ENCODE measurements around the gene ZNF281.
"Not testable (repeated sequence)": the region's sequence is repeated elsewhere in the genome, so short reads cannot be mapped to it uniquely, and the experiment has no call there.

ZNF281 gene

GRCh38 chr1:200442023-200442422 is 32.2 kb upstream of the ZNF281 start:
- Histone ChIP-seq H3K27me3 (replicated peaks; ENCODE audit: control insufficient read depth, insufficient read depth, low read length) (no peaks in the 10 kb centered on the region), H3K36me3 (ENCODE audit: control insufficient read depth, insufficient read depth, low read length, severe bottlenecking) (no peaks in the 10 kb centered on the region), H3K4me3 (ENCODE audit: low read length) (no peak overlapping the region), H3K9ac (ENCODE audit: low read length) (no peak overlapping the region), H3K4me1 (ENCODE audit: control insufficient read depth, insufficient read depth, low read length) (peaks cover 20% of the 10 kb centered on the region), H3K9me3 (ENCODE audit: control insufficient read depth, low read length) (no peaks in the 10 kb centered on the region)
- no peak for DNase-seq (ENCODE audit: low read depth)

DNA sequence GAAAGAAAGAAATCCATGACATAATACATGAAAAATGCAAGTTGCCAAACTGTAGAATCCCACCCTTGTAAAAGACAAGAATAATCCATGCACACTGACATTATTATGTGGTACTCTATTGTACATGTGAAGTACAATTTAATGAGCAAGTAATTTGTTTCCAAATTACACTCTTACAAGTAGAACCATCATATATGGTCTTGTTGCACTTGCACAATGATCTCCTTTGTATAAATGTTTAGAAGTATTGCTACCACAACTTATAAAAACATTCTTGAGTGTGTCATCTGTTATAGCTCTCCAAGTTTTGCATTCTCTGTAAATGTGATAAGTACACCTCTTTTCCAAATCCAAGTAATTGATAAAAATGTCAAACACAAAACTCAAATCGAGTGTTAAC is 29.1 kb upstream of the ZNF281 start:
- DNase-seq (ENCODE audit: low read depth): peak; percentile 47
- Histone ChIP-seq H3K36me3 (ENCODE audit: control insufficient read depth, insufficient read depth, low read length, severe bottlenecking) (no peaks in the 10 kb centered on the region), H3K9ac (ENCODE audit: low read length) (no peak overlapping the region), H3K4me1 (ENCODE audit: control insufficient read depth, insufficient read depth, low read length) (peaks cover 29% of the 10 kb centered on the region), H3K27me3 (replicated peaks; ENCODE audit: control insufficient read depth, insufficient read depth, low read length) (no peaks in the 10 kb centered on the region), H3K9me3 (ENCODE audit: control insufficient read depth, low read length) (no peaks in the 10 kb centered on the region), H3K4me3 (ENCODE audit: low read length) (no peak overlapping the region)

GRCh38 chr1:200438413-200438812 is 28.6 kb upstream of the ZNF281 start:
- H3K27me3 ChIP-seq (replicated peaks; ENCODE audit: control insufficient read depth, insufficient read depth, low read length); H3K4me3 ChIP-seq (ENCODE audit: low read length); DNase-seq (ENCODE audit: low read depth); H3K9me3 ChIP-seq (ENCODE audit: control insufficient read depth, low read length); H3K9ac ChIP-seq (ENCODE audit: low read length); H3K36me3 ChIP-seq (ENCODE audit: control insufficient read depth, insufficient read depth, low read length, severe bottlenecking): not testable (repeated sequence)
- H3K4me1 ChIP-seq (ENCODE audit: control insufficient read depth, insufficient read depth, low read length): peaks cover 29% of the 10 kb centered on the region

- Histone ChIP-seq H3K9me3 (ENCODE audit: control insufficient read depth, low read length) (no peaks in the 10 kb centered on the region), H3K4me3 (ENCODE audit: low read length) (peak overlapping the region; percentile 82), H3K36me3 (ENCODE audit: control insufficient read depth, insufficient read depth, low read length, severe bottlenecking) (no peaks in the 10 kb centered on the region), H3K27me3 (replicated peaks; ENCODE audit: control insufficient read depth, insufficient read depth, low read length) (no peaks in the 10 kb centered on the region), H3K4me1 (ENCODE audit: control insufficient read depth, insufficient read depth, low read length) (peaks cover 28% of the 10 kb centered on the region), H3K9ac (ENCODE audit: low read length) (peak overlapping the region; percentile 74)
- DNase-seq (ENCODE audit: low read depth): peak; percentile 40
Observed at GRCh38 chr1:200437556-200438203, 27.8 kb upstream of the ZNF281 start.

DNA sequence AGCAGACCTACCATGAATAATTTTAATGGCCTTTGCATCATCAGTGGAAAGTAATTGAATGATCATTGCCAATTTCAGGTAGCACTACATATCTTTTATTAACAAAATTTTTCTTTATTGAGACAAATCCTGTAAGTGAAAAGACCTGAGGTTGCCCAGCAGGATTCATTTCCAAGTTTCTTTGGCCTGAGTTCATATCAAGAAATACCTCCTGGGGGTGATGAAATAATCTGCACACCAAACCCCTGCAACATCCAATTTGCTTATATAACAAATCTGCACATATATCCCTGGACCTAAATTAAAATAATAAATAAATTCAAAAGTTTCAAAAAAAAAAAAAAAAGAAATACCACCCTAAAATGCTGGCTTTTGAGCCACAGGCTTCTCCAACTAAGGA is 27.3 kb upstream of the ZNF281 start:
- no peaks in the 10 kb centered on the region for H3K36me3 ChIP-seq (ENCODE audit: control insufficient read depth, insufficient read depth, low read length, severe bottlenecking)
- H3K9me3 ChIP-seq (ENCODE audit: control insufficient read depth, low read length): no peaks in the 10 kb centered on the region
- H3K4me3 ChIP-seq (ENCODE audit: low read length): peak overlapping the region; percentile 82
- peak overlapping the region; percentile 74 for H3K9ac ChIP-seq (ENCODE audit: low read length)
- no peaks in the 10 kb centered on the region for H3K27me3 ChIP-seq (replicated peaks; ENCODE audit: control insufficient read depth, insufficient read depth, low read length)
- no peak for DNase-seq (ENCODE audit: low read depth)
- peaks cover 25% of the 10 kb centered on the region for H3K4me1 ChIP-seq (ENCODE audit: control insufficient read depth, insufficient read depth, low read length)

DNA sequence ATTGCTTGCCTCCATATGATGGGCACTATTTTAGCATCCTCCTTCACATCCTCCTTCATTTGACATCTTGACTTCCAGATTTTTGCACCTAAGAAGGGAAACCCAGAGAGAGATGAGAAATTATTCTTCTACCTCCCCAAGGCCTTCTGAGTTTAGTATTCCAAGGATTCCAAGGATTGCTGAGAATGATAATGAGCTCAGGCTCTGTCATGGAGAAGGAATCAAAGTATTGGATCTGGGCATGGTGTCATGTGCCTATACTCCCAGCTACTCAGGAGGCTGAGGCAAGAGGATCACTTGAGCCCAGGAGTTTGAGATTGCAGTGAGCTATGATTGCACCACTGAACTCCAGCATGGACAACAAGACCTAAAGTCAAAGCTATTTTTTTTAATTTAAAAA is 26.6 kb upstream of the ZNF281 start:
- DNase-seq (ENCODE audit: low read depth): no peak
- H3K9ac ChIP-seq (ENCODE audit: low read length): no peak overlapping the region
- no peaks in the 10 kb centered on the region for H3K27me3 ChIP-seq (replicated peaks; ENCODE audit: control insufficient read depth, insufficient read depth, low read length)
- H3K36me3 ChIP-seq (ENCODE audit: control insufficient read depth, insufficient read depth, low read length, severe bottlenecking): no peaks in the 10 kb centered on the region
- H3K4me3 ChIP-seq (ENCODE audit: low read length): no peak overlapping the region
- H3K4me1 ChIP-seq (ENCODE audit: control insufficient read depth, insufficient read depth, low read length): peaks cover 25% of the 10 kb centered on the region
- no peaks in the 10 kb centered on the region for H3K9me3 ChIP-seq (ENCODE audit: control insufficient read depth, low read length)

DNA sequence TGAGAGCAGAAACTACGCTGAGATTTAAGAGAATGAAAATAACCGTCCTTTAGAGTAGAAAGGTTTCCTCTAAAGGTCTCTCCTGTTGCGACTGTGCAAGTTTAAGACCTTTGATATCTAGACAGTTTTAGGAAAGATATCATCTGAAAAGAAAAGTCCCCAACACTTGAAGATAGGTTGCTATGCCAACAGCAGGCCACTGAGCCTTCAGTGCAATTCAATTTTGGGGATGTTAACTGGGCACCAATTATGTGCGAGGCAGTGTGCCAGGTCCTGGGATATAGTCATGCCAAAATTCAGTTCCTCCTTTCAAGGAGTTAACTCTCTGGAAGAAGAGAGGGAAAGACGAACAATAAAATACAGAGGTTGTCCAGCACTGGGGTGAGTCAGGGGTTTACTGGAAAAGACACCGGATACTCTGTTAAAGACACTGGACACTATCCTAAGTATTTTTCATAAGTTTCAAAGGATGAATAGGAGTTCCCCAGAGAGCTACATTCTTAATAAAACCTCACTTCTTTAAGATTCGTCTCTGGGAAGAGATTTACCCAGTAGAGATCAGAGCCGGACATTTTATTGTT is 25.5 kb upstream of the ZNF281 start:
- Histone ChIP-seq H3K36me3 (ENCODE audit: control insufficient read depth, insufficient read depth, low read length, severe bottlenecking) (no peaks in the 10 kb centered on the region), H3K4me3 (ENCODE audit: low read length) (no peak overlapping the region), H3K27me3 (replicated peaks; ENCODE audit: control insufficient read depth, insufficient read depth, low read length) (no peaks in the 10 kb centered on the region), H3K9me3 (ENCODE audit: control insufficient read depth, low read length) (no peaks in the 10 kb centered on the region), H3K4me1 (ENCODE audit: control insufficient read depth, insufficient read depth, low read length) (peaks cover 25% of the 10 kb centered on the region), H3K9ac (ENCODE audit: low read length) (no peak overlapping the region)
- DNase-seq (ENCODE audit: low read depth): no peak

- no peaks in the 10 kb centered on the region for H3K36me3 ChIP-seq (ENCODE audit: control insufficient read depth, insufficient read depth, low read length, severe bottlenecking)
- no peak for DNase-seq (ENCODE audit: low read depth)
- H3K4me3 ChIP-seq (ENCODE audit: low read length): no peak overlapping the region
- H3K9me3 ChIP-seq (ENCODE audit: control insufficient read depth, low read length): no peaks in the 10 kb centered on the region
- H3K9ac ChIP-seq (ENCODE audit: low read length): no peak overlapping the region
- no peaks in the 10 kb centered on the region for H3K27me3 ChIP-seq (replicated peaks; ENCODE audit: control insufficient read depth, insufficient read depth, low read length)
- H3K4me1 ChIP-seq (ENCODE audit: control insufficient read depth, insufficient read depth, low read length): peaks cover 39% of the 10 kb centered on the region
Observed at GRCh38 chr1:200433586-200433985, 23.8 kb upstream of the ZNF281 start.

DNA sequence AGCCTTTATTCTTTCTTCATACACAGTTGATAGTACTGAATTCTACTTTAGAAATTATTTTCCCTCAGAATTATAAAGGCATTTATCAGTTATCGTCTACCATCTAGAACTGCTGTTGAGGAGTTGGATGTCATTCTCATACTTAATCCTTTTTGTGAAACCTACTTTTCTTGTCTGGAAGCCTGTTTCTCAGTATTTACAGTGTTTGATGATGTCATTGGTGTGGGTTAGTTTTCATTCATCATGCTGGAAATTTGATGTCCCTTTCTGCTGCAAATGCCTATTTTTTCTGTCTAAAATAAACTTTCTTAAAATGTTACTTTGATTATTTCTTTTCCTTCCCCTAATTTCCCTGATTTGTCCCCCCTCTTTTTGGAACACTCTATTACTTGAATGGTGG is 22.8 kb upstream of the ZNF281 start:
- Histone ChIP-seq H3K36me3 (ENCODE audit: control insufficient read depth, insufficient read depth, low read length, severe bottlenecking) (no peaks in the 10 kb centered on the region), H3K4me1 (ENCODE audit: control insufficient read depth, insufficient read depth, low read length) (peaks cover 37% of the 10 kb centered on the region)

DNA sequence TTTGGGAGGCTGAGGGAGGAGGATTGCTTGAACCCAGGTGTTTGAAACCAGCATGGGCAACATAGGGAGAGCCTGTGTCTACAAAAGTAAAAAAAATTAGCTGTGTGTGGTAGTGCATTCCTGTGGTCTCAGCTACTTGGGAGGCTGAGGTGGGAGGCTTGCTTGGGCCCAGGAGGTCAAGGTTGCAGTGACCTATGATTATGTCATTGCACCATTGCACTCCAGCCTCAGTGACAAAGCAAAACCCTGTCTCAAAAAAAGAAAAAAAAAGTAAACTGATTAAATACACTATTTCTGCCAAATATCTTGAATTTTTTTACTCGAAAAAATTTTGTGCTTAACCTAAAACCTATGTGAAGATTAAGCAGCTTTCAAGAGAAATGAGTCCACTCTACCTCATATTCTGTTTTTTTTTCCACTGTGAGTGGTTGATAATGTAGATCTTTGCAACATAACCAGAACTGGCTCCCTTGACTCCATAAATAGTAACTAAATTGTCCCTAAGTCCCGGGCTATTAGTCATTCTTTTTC is 19.4 kb upstream of the ZNF281 start:
- peak overlapping the region; percentile 8 for H3K4me3 ChIP-seq (ENCODE audit: low read length)
- peak overlapping the region; percentile 30 for H3K9ac ChIP-seq (ENCODE audit: low read length)
- no peaks in the 10 kb centered on the region for H3K36me3 ChIP-seq (ENCODE audit: control insufficient read depth, insufficient read depth, low read length, severe bottlenecking)
- H3K9me3 ChIP-seq (ENCODE audit: control insufficient read depth, low read length): no peaks in the 10 kb centered on the region
- peak; percentile 67 for DNase-seq (ENCODE audit: low read depth)
- no peaks in the 10 kb centered on the region for H3K27me3 ChIP-seq (replicated peaks; ENCODE audit: control insufficient read depth, insufficient read depth, low read length)
- H3K4me1 ChIP-seq (ENCODE audit: control insufficient read depth, insufficient read depth, low read length): peaks cover 23% of the 10 kb centered on the region

More for the DNA sequence above, 22.8 kb upstream of the ZNF281 start:
- H3K27me3 ChIP-seq (replicated peaks; ENCODE audit: control insufficient read depth, insufficient read depth, low read length): no peaks in the 10 kb centered on the region
- H3K9ac ChIP-seq (ENCODE audit: low read length): no peak overlapping the region
- H3K9me3 ChIP-seq (ENCODE audit: control insufficient read depth, low read length): no peaks in the 10 kb centered on the region
- no peak overlapping the region for H3K4me3 ChIP-seq (ENCODE audit: low read length)
- DNase-seq (ENCODE audit: low read depth): no peak

- H3K9ac ChIP-seq (ENCODE audit: low read length): peak overlapping the region; percentile 30
- H3K4me1 ChIP-seq (ENCODE audit: control insufficient read depth, insufficient read depth, low read length): peaks cover 23% of the 10 kb centered on the region
- H3K4me3 ChIP-seq (ENCODE audit: low read length): peak overlapping the region; percentile 8
- no peaks in the 10 kb centered on the region for H3K36me3 ChIP-seq (ENCODE audit: control insufficient read depth, insufficient read depth, low read length, severe bottlenecking)
- no peaks in the 10 kb centered on the region for H3K27me3 ChIP-seq (replicated peaks; ENCODE audit: control insufficient read depth, insufficient read depth, low read length)
- no peaks in the 10 kb centered on the region for H3K9me3 ChIP-seq (ENCODE audit: control insufficient read depth, low read length)
- DNase-seq (ENCODE audit: low read depth): peak; percentile 48
Observed at GRCh38 chr1:200428482-200429205, 18.8 kb upstream of the ZNF281 start.
